ES-I3 (cell line): ENCODE results near the gene EPN2.

Experiments
- H3K36me3 ChIP-seq: 2 replicates; pipeline ENCODE4 v1.6.1; 2013; ENCODE audit warnings: mild to moderate bottlenecking, low read length, control low read depth, moderate library complexity; ENCODE audit not compliant: insufficient read depth
- H3K4me1 ChIP-seq: 2 replicates; pipeline ENCODE4 v1.6.1; 2013; ENCODE audit warnings: mild to moderate bottlenecking, control low read depth, low read length; ENCODE audit not compliant: insufficient read depth
- H3K9ac ChIP-seq: 2 replicates; pipeline ENCODE4 v1.6.1; 2013; ENCODE audit warnings: low read depth, mild to moderate bottlenecking, low read length, moderate library complexity
- H3K9me3 ChIP-seq: 2 replicates; pipeline ENCODE4 v1.6.1; 2013; ENCODE audit warnings: mild to moderate bottlenecking, low read length, moderate library complexity; ENCODE audit not compliant: control insufficient read depth, insufficient read depth

Gene EPN2

DNA sequence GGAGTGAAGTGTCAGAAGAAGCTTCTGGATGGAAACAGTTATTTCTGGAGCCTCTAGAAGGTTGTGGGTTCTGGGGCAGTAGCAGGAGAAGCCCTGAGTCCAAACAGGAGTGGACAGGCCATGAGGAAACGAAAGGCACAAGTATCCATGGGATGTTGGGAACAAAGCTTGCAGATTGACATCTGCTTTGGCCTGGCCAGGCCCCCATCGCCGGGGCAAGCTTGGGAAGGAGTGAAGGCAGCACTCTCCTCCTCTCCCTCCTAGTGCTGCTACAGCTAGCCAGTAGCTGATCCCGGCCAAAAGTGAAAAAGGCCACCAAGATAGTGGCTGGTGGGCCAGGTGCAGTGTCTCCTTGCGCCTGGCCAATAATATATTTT, 85.0 kb downstream of the EPN2 start:
- H3K36me3 ChIP-seq = no peaks in the 10 kb centered on the region; the same call in 1 of the 2 replicates
- H3K4me1 ChIP-seq = peaks cover 5% of the 10 kb centered on the region; the same call in 1 of the 2 replicates
- H3K9me3 ChIP-seq = peaks cover 9% of the 10 kb centered on the region

DNA sequence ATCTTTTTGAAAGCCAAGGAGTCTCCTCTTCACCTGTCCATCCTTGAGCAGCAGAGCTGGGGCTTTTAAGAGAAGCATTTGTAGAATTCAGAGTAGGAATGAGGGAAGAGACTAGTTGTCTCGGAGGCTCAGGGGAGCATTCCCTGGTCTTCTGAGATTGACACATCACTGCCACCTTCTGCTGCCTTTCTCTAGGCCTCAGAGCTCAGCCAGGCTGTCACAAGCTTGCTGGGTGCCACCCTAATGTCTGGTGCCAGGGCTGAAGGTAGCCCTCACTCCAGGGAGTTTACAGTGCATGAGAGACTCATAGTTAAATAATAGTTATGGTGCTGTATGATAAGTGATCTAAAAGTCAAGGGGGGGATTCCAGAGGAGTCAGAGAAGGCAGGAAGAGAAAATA, 85.7 kb downstream of the EPN2 start:
- H3K9ac ChIP-seq = no peak overlapping the region
- H3K4me1 ChIP-seq = 0 out of 2 replicates have a peak, but pooled peaks cover 1% of the 10 kb centered on the region
- H3K9me3 ChIP-seq = peaks cover 9% of the 10 kb centered on the region
- no peaks in the 10 kb centered on the region; the same call in 1 of the 2 replicates for H3K36me3 ChIP-seq

More for the DNA sequence above, 85.0 kb downstream of the EPN2 start:
- no peak overlapping the region for H3K9ac ChIP-seq

DNA sequence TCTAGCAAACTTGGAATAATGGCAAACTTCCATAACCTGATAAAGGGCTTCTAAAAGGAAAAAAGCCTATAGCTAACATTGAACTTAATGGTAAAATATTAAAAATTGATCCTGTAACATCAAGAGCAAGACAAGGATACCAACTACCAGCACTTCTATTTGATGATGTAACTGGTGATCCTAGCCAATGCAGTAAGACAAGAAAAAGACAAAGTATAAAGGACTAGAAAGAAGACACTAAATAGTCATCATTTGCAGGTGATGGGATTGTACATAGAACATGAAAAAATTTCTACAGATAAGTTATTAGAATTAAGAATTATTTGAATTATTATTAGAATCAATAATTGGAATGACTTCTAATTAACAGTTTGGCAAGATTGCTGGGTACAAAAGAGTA, 88.4 kb downstream of the EPN2 start:
- H3K9ac ChIP-seq = no peak overlapping the region

DNA sequence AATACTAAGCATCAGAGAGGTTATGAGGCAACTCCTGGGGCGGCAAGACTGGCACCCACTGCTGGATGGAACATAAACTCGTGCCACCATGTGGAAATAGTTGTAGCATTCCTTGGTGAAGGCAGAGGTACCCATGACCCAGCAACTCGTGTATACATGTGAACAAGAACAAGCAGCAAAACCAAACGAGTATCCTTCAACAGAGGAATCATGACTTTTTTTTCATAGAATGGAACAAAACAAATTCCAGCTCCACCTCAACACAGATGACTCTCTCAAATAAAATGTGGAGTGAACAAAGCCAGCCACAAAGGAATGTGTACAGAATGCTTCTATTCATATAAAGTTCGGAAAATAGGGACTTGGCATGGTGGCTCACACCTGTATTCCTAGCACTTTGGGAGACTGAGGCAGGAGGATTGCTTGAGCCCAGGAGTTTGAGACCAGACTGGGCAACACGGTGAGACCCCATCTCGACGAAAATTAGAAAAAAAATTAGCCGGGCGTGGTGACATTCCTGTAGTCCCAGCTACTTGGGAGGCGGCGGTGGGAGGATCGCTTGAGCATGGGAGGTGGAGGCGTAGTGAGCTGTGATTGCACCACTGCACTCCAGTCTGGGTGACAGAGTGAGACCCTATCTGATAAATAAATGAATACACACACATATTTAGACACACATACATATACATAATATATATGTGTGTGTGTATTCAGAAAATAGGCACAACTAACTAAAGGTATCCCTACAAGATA, 90.0 kb downstream of the EPN2 start:
- H3K9me3 ChIP-seq = peaks cover 9% of the 10 kb centered on the region
- H3K9ac ChIP-seq = no peak overlapping the region
- H3K36me3 ChIP-seq = peaks cover 3% of the 10 kb centered on the region
- H3K4me1 ChIP-seq = peaks cover 3% of the 10 kb centered on the region; the same call in 1 of the 2 replicates

More for the DNA sequence above, 88.4 kb downstream of the EPN2 start:
- H3K36me3 ChIP-seq = peaks cover 3% of the 10 kb centered on the region; the same call in 1 of the 2 replicates
- no peaks in the 10 kb centered on the region for H3K4me1 ChIP-seq
- H3K9me3 ChIP-seq = peaks cover 9% of the 10 kb centered on the region

DNA sequence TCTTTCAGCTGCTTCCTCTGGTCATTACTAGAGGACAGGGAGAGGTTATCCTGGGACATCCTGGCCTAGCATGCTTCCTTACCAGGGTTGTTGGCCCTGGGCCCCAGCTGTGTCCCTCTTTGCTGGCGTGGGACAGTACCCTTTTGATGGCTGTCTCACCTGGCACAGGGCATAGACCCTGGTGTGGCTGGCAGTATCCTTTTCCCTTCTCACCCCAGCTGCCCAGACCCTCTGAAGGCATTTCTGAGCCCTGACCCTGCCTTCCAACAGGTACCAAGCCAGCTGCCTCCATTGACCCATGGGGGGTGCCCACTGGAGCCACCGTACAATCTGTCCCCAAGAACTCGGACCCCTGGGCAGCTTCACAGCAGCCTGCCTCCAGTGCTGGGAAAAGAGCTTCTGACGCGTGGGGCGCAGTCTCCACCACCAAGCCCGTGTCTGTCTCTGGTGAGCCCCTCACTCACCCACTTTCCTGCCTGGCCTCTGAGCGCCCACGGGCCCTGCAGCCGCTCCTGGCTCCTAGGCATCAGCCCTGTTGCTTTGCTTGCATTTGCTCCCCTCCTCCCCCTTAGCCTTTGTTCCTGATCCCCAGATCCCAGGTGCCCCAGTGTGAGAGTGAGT, 91.4 kb downstream of the EPN2 start:
- Histone ChIP-seq H3K4me1 (peaks cover 3% of the 10 kb centered on the region; the same call in 1 of the 2 replicates), H3K9ac (no peak overlapping the region), H3K9me3 (peaks cover 9% of the 10 kb centered on the region), H3K36me3 (peaks cover 3% of the 10 kb centered on the region)

DNA sequence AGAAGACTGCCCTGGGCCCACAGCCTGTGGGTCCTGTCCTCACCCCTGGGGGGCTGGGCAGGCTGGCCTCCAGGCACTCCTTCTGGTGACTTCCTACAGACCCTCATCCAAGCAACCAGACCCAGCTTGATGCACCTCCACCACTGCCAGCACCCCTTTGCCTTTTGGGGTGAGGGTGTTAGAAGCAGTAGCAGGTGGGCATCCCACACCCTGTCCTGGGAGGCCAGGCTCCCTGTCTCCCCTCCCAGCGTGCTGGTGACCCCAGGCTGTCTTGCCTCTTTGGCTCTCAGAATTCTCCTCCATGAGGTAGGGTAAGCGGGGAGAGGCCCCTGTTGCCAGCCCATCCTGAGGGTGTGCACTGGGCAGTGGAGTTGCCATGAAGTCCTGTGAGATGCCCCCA, 92.0 kb downstream of the EPN2 start:
- H3K9me3 ChIP-seq = peaks cover 9% of the 10 kb centered on the region
- H3K9ac ChIP-seq = no peak overlapping the region
- H3K4me1 ChIP-seq = peaks cover 3% of the 10 kb centered on the region; the same call in 1 of the 2 replicates
- peaks cover 3% of the 10 kb centered on the region for H3K36me3 ChIP-seq

DNA sequence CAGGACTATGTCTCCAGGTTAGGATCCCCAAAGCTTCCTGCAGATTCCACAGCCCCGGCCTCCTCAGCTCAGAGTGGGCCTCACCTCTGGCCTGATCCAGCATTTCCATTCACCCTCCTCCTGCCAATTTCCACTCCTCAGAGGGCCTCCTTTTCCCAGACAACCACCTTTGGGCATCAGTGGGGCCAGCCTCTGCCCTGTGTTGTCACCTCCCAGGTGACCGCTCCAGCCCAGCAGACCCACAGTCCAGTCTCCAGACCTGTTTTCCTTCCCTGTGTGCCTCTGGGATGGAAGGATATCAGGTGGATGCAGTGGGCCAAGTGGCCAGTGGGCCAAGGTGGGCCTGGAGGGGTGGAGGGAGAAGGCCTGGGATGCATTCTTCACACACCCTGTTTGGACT, 92.7 kb downstream of the EPN2 start:
- Histone ChIP-seq H3K9ac (no peak overlapping the region), H3K36me3 (peaks cover 3% of the 10 kb centered on the region), H3K9me3 (peaks cover 9% of the 10 kb centered on the region), H3K4me1 (peaks cover 3% of the 10 kb centered on the region; the same call in 1 of the 2 replicates)

DNA sequence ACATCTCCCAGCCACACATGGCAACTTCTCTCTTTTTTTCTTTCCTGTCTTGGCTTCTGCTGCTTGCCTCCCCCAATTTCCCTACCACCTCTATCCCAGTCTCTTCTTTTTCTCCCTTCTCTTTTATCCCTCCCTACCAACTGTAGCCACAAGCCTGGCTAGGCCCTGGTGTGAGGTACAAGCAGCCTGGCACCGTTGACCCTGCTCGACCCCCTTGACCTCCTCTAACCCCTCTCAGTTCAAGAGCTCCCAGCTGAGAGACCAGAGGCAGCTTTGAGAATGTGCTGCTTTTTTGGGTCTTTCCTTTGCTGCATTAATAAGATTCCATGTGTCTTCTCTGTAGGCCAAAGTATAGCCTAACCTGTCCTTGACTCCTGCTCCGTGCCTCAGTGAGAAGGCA, 93.1 kb downstream of the EPN2 start:
- Histone ChIP-seq H3K9ac (no peak overlapping the region), H3K9me3 (peaks cover 5% of the 10 kb centered on the region; the same call in 1 of the 2 replicates), H3K36me3 (peaks cover 3% of the 10 kb centered on the region), H3K4me1 (peaks cover 3% of the 10 kb centered on the region; the same call in 1 of the 2 replicates)

DNA sequence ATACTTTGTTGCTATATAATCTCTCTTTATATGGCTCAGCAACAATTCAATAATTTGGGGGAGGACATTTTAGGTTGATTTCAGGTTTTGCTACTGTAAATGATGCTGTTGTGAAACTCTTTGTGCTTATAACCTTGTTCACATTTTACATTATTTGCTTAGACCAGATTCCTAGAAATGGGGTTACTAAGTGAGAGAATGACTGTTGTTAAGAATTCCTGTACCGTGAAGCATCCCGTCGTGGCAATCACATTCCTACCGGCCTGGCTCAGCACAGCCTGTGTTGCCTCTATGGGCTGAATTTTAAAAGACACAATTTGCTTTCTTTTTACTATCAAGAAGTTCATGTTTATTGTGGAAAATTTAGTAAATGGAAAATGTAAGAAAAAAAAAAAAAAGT, 94.0 kb downstream of the EPN2 start:
- Histone ChIP-seq H3K36me3 (peaks cover 3% of the 10 kb centered on the region), H3K9ac (no peak overlapping the region), H3K9me3 (0 out of 2 replicates have a peak, but pooled peaks cover under 1% of the 10 kb centered on the region), H3K4me1 (peaks cover 3% of the 10 kb centered on the region; the same call in 1 of the 2 replicates)

DNA sequence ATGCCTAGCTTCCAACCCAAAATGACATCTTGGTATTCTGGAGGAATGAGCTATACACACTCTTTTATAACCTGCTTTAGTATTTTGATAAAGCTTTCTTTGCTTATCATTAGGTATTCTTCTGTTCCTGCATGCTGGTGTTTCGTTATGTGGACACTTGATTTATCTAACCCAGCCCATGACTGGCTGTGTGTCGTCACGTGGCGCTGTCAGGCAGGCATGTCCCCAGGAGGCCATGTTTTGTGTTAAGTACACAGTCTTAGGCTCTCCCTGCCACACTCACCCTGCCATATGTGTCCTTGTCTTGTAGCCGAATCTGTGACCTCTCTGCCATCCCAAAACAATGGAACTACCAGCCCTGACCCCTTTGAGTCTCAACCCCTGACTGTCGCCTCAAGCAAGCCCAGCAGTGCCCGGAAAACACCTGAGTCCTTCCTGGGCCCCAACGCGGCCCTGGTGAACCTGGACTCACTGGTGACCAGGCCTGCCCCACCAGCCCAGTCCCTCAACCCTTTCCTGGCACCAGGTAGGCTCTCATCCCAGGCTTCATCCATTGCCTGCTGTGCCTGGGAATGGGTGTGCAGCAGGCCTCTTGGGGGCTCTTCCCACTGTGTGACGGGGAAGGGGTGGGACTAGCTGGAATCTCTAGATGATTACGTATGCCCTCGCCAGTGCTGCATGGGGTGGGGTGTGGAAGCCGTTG, 94.5 kb downstream of the EPN2 start:
- peaks cover 3% of the 10 kb centered on the region; the same call in 1 of the 2 replicates for H3K4me1 ChIP-seq
- H3K9ac ChIP-seq = no peak overlapping the region
- no peaks in the 10 kb centered on the region for H3K9me3 ChIP-seq
- peaks cover 3% of the 10 kb centered on the region for H3K36me3 ChIP-seq

DNA sequence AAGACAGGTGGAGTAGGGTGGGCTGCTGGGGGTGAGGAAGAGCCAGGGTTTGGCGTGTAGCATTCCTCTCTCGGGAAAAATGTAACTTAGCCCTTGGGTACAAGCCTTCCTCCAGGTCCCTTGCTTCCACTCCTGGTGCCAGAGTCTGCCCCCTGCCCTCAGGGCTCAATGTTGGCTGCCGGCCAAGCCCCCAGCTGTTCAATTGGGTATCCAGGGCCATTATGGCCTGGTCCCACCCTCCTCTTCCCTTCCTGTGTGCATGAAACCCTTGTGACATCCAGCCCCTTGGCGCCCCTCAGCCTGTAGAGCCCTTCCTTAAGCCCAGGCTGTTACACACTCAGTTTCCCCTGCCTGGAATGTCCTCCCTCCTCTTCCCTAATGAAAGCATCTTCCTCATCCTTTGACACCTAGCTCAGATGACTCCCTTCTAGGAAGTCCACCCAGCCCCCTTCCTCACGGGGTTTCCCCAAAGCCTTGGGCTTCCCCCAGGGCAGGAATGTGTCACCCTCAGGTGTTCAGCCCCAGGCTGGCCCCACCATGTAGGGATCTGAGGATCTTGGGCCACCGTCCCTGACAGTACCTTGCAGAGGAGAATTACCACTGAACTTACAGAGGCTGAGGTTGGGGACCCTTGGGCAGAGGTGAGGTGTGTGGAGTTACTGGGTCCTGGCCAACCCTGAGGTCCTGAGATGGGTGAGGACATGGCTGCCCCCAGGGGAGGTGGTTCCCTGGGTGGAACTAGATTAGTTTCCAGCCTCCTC, 95.4 kb downstream of the EPN2 start:
- H3K9ac ChIP-seq = no peak overlapping the region
- H3K4me1 ChIP-seq = peaks cover 3% of the 10 kb centered on the region; the same call in 1 of the 2 replicates
- no peaks in the 10 kb centered on the region for H3K9me3 ChIP-seq
- H3K36me3 ChIP-seq = peaks cover 3% of the 10 kb centered on the region

DNA sequence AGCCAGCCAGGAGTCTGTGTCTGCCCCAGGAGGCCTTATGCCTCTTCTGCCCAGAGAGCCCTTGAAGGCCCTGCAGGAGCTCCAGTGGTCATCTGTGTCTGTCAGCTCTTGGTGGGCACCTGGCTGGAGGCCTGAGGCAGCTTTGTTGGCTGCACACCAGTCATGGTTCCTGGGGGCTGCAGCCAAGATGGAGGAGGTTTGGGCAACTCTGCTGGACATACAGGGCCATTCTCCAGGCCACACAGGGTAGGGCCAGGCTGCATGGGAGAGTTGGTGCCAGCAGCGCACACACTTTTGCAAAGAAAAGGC, 95.9 kb downstream of the EPN2 start:
- Histone ChIP-seq H3K4me1 (peaks cover 3% of the 10 kb centered on the region; the same call in 1 of the 2 replicates), H3K36me3 (peaks cover 3% of the 10 kb centered on the region), H3K9me3 (no peaks in the 10 kb centered on the region), H3K9ac (no peak overlapping the region)

DNA sequence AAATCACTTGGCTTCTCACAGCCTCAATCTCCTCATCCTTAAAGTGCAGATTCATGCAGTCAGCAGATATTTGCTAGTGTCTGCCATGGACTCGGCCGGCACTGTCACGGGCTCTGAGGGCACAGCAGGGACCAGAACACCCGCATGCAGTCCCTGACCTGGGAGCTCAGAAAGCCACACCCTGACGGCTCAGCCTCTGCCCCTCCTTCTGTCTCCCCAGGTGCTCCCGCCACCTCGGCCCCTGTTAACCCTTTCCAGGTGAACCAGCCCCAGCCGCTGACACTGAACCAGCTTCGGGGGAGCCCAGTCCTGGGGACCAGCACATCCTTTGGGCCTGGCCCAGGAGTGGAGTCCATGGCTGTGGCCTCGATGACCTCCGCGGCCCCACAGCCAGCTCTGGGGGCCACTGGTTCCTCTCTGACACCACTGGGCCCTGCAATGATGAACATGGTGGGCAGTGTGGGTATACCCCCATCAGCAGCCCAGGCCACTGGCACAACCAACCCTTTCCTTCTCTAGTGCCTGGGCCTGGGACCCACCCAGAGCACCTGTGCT, 96.6 kb downstream of the EPN2 start:
- Histone ChIP-seq H3K4me1 (peaks cover 9% of the 10 kb centered on the region), H3K36me3 (peaks cover 3% of the 10 kb centered on the region), H3K9ac (no peak overlapping the region), H3K9me3 (no peaks in the 10 kb centered on the region)

DNA sequence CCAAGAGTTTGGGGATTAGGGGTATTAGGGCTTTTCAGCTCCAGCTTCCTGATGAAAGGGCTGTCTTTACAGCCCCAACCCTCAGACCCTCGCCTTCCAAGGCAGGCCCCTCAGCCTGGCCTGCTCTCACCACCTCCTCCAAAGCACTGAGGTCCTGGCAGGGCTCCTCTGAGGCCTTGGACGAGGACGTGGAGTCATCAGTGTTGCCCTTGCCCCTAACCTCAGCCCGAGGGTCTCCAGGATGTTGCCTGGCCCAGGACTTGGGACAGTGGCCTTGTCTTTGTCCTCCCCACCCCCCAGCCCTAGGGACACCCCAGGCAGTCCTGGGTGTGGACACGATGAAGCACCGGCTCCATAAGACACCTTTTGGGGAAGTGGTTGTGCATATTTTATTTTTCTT, 97.2 kb downstream of the EPN2 start:
- H3K4me1 ChIP-seq = peaks cover 15% of the 10 kb centered on the region
- no peak overlapping the region for H3K9ac ChIP-seq

More for the DNA sequence above, 97.2 kb downstream of the EPN2 start:
- Histone ChIP-seq H3K9me3 (no peaks in the 10 kb centered on the region), H3K36me3 (peaks cover 1% of the 10 kb centered on the region)
